HepG2 (cell line): Measurements from ENCODE around the gene RELL2. TPM values are rescaled to one million over a fixed set of nuclear protein-coding genes. Genes with fewer than 3 reads are reported as not detected.

ENCODE experiments used
- ATAC-seq: fragments of 200-7000 bp; cut with Tn5 transposase; 3 replicates; pipeline ENCODE4 v1.9.1; 2020; ENCODE audit warnings: mild to moderate bottlenecking, moderate library complexity
- BruUV-seq: library from RNA; stranded (reverse); fragments of 400-500 nt; replicated peaks from 2 replicates; lab custom pipeline; 2021; lab: Mats Ljungman, UMichigan
- CTCF ChIA-PET: fragments of 300-600 bp; formaldehyde crosslinking; extraction: SDS; loops from one replicate; lab custom pipeline; 2021; ENCODE audit warnings: low total read pairs, inconsistent platforms, low intra/inter-chr PET ratio; lab: Yijun Ruan, JAX
- POLR2A ChIA-PET: fragments of 350-600 bp; sonication (Branson Sonifier 250); formaldehyde crosslinking; loops from one replicate; lab custom pipeline; 2020; ENCODE audit warnings: antibody characterized with exemption, inconsistent platforms; lab: Yijun Ruan, JAX
- DNase-seq: peaks from one replicate; pipeline ENCODE4 v3.0.0-alpha.2; 2015; ENCODE audit warnings: low spot score
- FAIRE-seq: peaks from 3 replicates; lab custom pipeline; 2011; peaks lifted over from hg19 to GRCh38; lab: Jason Lieb, UNC
- H2AFZ ChIP-seq: one replicate; pipeline ENCODE4 v1.6.1; 2011; ENCODE audit warnings: low read length, inconsistent platforms
- H3K27ac ChIP-seq: fragments of 300-600 bp; 3 replicates; pipeline ENCODE4 v1.8.0; 2011; ENCODE audit warnings: mixed run types, mild to moderate bottlenecking, mixed read lengths, low read length, inconsistent platforms; ENCODE audit not compliant: insufficient read depth; ENCODE audit errors: extremely low read length
- H3K27me3 ChIP-seq, 2 experiments: fragments of 200-600 bp in 1 of 2; 2 replicates in 1 of 2; 3 replicates in 1 of 2; pipeline versions ENCODE4 v1.6.0 to v1.8.0; 2011; ENCODE audit warnings: low read length in 2 of 2, mild to moderate bottlenecking in 2 of 2, moderate library complexity in 2 of 2, inconsistent platforms in 1 of 2; ENCODE audit not compliant: insufficient read depth in 2 of 2, control insufficient read depth in 1 of 2
- H3K36me3 ChIP-seq, 2 experiments: fragments of 200-600 bp in 1 of 2; replicated peaks in 1 of 2; 2 replicates in 1 of 2; 3 replicates in 1 of 2; pipeline versions ENCODE4 v1.5.1 to v1.8.0; 2011; ENCODE audit warnings: low read length in 2 of 2, inconsistent platforms in 1 of 2; ENCODE audit not compliant: insufficient read depth in 2 of 2, control insufficient read depth in 1 of 2
- H3K4me1 ChIP-seq: 2 replicates; pipeline ENCODE4 v1.5.1; 2012; ENCODE audit warnings: low read length, inconsistent platforms; ENCODE audit not compliant: insufficient read depth
- H3K4me2 ChIP-seq: 2 replicates; pipeline ENCODE4 v1.6.0; 2011; ENCODE audit warnings: low read depth, low read length, inconsistent platforms
- H3K4me3 ChIP-seq, 3 experiments: fragments of 200-600 bp in 1 of 3; sonication (generic), shearing (Covaris generic) in 1 of 3; replicated peaks in 1 of 3; 2 replicates each; pipeline ENCODE4 v1.5.1; 2011 to 2016; ENCODE audit warnings: low read length in 3 of 3, inconsistent platforms in 2 of 3, low read depth in 2 of 3, mild to moderate bottlenecking in 2 of 3, control low read depth in 1 of 3, mixed read lengths in 1 of 3; ENCODE audit not compliant: insufficient read depth in 1 of 3
- H3K79me2 ChIP-seq: one replicate; pipeline ENCODE4 v1.6.1; 2011; ENCODE audit warnings: low read length, inconsistent platforms; ENCODE audit not compliant: insufficient read depth
- H3K9ac ChIP-seq: 2 replicates; pipeline ENCODE4 v1.6.0; 2011; ENCODE audit warnings: mild to moderate bottlenecking, low read depth, low read length, inconsistent platforms; ENCODE audit not compliant: insufficient read depth
- H3K9me3 ChIP-seq: 2 replicates; pipeline ENCODE4 v1.5.1; 2012; ENCODE audit warnings: mild to moderate bottlenecking, low read length
- H4K20me1 ChIP-seq: 2 replicates; pipeline ENCODE4 v1.6.0; 2011; ENCODE audit warnings: inconsistent platforms, mild to moderate bottlenecking, low read length, moderate library complexity; ENCODE audit not compliant: insufficient read depth
- ARID4A ChIP-seq: sonication (generic); formaldehyde crosslinking; IDR thresholded peaks from 2 replicates; pipeline ENCODE4 v1.5.0; 2020; ENCODE audit warnings: mild to moderate bottlenecking, missing genetic modification reagents, borderline replicate concordance
- GLI4 ChIP-seq: sonication (generic); formaldehyde crosslinking; IDR thresholded peaks from 2 replicates; pipeline ENCODE4 v1.5.1; 2020; ENCODE audit warnings: missing genetic modification reagents, mild to moderate bottlenecking, moderate library complexity, borderline replicate concordance
- MAF1 ChIP-seq: sonication (generic); formaldehyde crosslinking; IDR thresholded peaks from 2 replicates; pipeline ENCODE4 v1.5.0; 2020; ENCODE audit warnings: missing genetic modification reagents, borderline replicate concordance
- NCOA2 ChIP-seq: sonication (generic); formaldehyde crosslinking; IDR thresholded peaks from 2 replicates; pipeline ENCODE4 v1.8.0; 2022; ENCODE audit warnings: inconsistent platforms
- ZNF276 ChIP-seq: sonication (generic); formaldehyde crosslinking; IDR thresholded peaks from 2 replicates; pipeline ENCODE4 v1.4.0; 2020; ENCODE audit warnings: mild to moderate bottlenecking, low read depth, missing genetic modification reagents
- ZNF317 ChIP-seq: sonication (generic); formaldehyde crosslinking; IDR thresholded peaks from 2 replicates; pipeline ENCODE4 v1.5.0; 2020; ENCODE audit warnings: mild to moderate bottlenecking, missing genetic modification reagents
- WGBS: methylation state at CpG from one replicate; pipeline ENCODE4 v1.1.6; 2017; ENCODE audit warnings: low lambda C conversion rate; 5-methylcytosine and 5-hydroxymethylcytosine counted together
- in situ Hi-C: cut with HindIII; loops from 2 replicates; pipeline ENCODE4 v1.10.0; 2017; ENCODE audit warnings: low pct_unique_long_range_greater_than_20kb; ENCODE audit not compliant: extremely low pct_ligation_motif_present
- intact Hi-C: fragments of 100-400 bp; cut with micrococcal nuclease; formaldehyde crosslinking; loops from one replicate; pipeline ENCODE4 v1.10.0; 2022; ENCODE audit not compliant: unreplicated experiment
- polyA plus RNA-seq, 8 experiments: library from polyadenylated mRNA; depleted of rRNA in 3 of 8; stranded (reverse) in 7 of 8; unstranded in 1 of 8; fragments of >200 nt; fragmentation: Illumina TruSeq in 4 of 8; extraction: Trizol in 4 of 8; gene quantifications; 2 replicates each; pipeline versions ENCODE4 v1.2.1 to v1.2.3, GENCODE V29; 2011 to 2016; ENCODE audit warnings: low read depth in 4 of 8, missing spikeins in 1 of 8, mixed read lengths in 1 of 8; ENCODE audit not compliant: insufficient read depth in 1 of 8
- total RNA-seq, 5 experiments: library from RNA; depleted of rRNA; stranded (reverse); fragments of >200 nt; fragmentation: Illumina TruSeq; extraction: Trizol; gene quantifications; 2 replicates each; pipeline ENCODE4 v1.2.3, GENCODE V29; 2016; ENCODE audit warnings: low read depth in 1 of 5

RELL2 gene
- total and polyA plus RNA-seq, 2 of the 13 experiments (the other 11 are each of a cell fraction or from before 2014, with no cell fraction given): 6.4 to 8.3 TPM

- peaks cover 55% of the 10 kb centered on the region for H3K79me2 ChIP-seq
- peaks cover 4 to 9% of the 10 kb centered on the region in 2 experiments for H3K36me3 ChIP-seq
- H3K9me3 ChIP-seq: no peaks in the 10 kb centered on the region
- no peak for TF ChIP-seq NCOA2 (CRISPR knock-in tag)
- no peak for TF ChIP-seq MAF1
- 0 out of 2 replicates have a peak, but pooled peaks have one; percentile 25 for TF ChIP-seq ZNF317 (CRISPR knock-in tag)
- WGBS: 79% methylated on average over 2 of the region's 2 CpGs
- no peak for DNase-seq
- FAIRE-seq: no peak
- H3K27ac ChIP-seq: peak overlapping the region; percentile 87
- H3K27me3 ChIP-seq: no peaks in the 10 kb centered on the region
- BruUV-seq: no TSS peak
- peak overlapping the region; percentile 83 for H3K9ac ChIP-seq
- intact Hi-C loops: no loop called here
- no peak overlapping the region for H2AFZ ChIP-seq
- in situ Hi-C loops: no loop called here
- peak overlapping the region; percentile 74 for H3K4me2 ChIP-seq
- H3K4me1 ChIP-seq: peaks cover 58% of the 10 kb centered on the region
- peak overlapping the region; percentile 84 to 95 (median 88); a peak in 5 of 6 replicates for H3K4me3 ChIP-seq
- ChIA-PET CTCF (no interaction called here), POLR2A (interaction anchor here (1.2 to 3.5 kb wide), 8 partner anchors 9 to 297 kb away, joined by 3 to 53 read pairs (median 5); partner anchors contain the start of genes RELL2 and TAF7)
- no peak for ATAC-seq
- H4K20me1 ChIP-seq: no peaks in the 10 kb centered on the region
Observed at GRCh38 chr5:141617128-141617527, 19.7 kb upstream of the RELL2 start.

GRCh38 chr5:141617682-141618029 lies 19.1 kb upstream of the RELL2 start:
- in situ Hi-C loops (no loop called here), intact Hi-C loops (no loop called here)
- DNase-seq (no peak), FAIRE-seq (no peak), ATAC-seq (no peak)
- ChIA-PET CTCF (no interaction called here), POLR2A (interaction anchor here (1.2 to 3.5 kb wide), 8 partner anchors 9 to 297 kb away, joined by 3 to 53 read pairs (median 5); partner anchors contain the start of genes RELL2 and TAF7)
- Histone ChIP-seq H3K4me1 (peaks cover 58% of the 10 kb centered on the region), H3K36me3 (peaks cover 4 to 11% of the 10 kb centered on the region in 2 experiments), H3K27ac (peak overlapping the region; percentile 87), H3K79me2 (peaks cover 50% of the 10 kb centered on the region), H3K4me3 (peak overlapping the region; percentile 84 to 95 (median 88)), H3K4me2 (peak overlapping the region; percentile 74), H3K9ac (peak overlapping the region; percentile 83), H3K9me3 (no peaks in the 10 kb centered on the region), H3K27me3 (no peaks in the 10 kb centered on the region), H4K20me1 (no peaks in the 10 kb centered on the region), H2AFZ (no peak overlapping the region)
- WGBS: 7% methylated on average over 9 of the region's 9 CpGs
- TF ChIP-seq ARID4A (CRISPR knock-in tag) (peak; percentile 19; the same call in 1 of the 2 replicates), ZNF276 (CRISPR knock-in tag) (no peak), GLI4 (no peak)
- TSS peak; percentile 54 for BruUV-seq
